GM23338 (cell line): ENCODE results near the gene LRRC27.

Experiments used
- CREB1 ChIP-seq: fragments of 250-450 bp; sonication (Bioruptor Pico); IDR thresholded peaks from 2 replicates; pipeline ENCODE4 v1.5.0; 2020; ENCODE audit warnings: low read depth, mild to moderate bottlenecking, moderate library complexity
- EZH2 ChIP-seq: fragments of 200-600 bp; sonication (generic); IDR thresholded peaks from one replicate; pipeline ENCODE4 v1.8.0; 2017; ENCODE audit warnings: antibody characterized with exemption, mild to moderate bottlenecking, low read depth; ENCODE audit not compliant: unreplicated experiment
- EZH2phosphoT487 ChIP-seq: fragments of 200-600 bp; sonication (generic); IDR thresholded peaks from one replicate; pipeline ENCODE4 v1.8.1; 2018; ENCODE audit warnings: antibody characterized with exemption; ENCODE audit not compliant: unreplicated experiment
- JUNB ChIP-seq: IDR thresholded peaks from one replicate; pipeline ENCODE4 v1.6.1; 2016; ENCODE audit warnings: antibody characterized with exemption; ENCODE audit not compliant: unreplicated experiment
- NANOG ChIP-seq: IDR thresholded peaks from 2 replicates; pipeline ENCODE4 v1.6.1; 2016; ENCODE audit warnings: antibody characterized with exemption, borderline replicate concordance
- POLR2AphosphoS5 ChIP-seq: IDR thresholded peaks from 2 replicates; pipeline ENCODE4 v1.6.1; 2016; ENCODE audit warnings: antibody characterized with exemption, low read depth
- ZNF114 ChIP-seq: fragments of 250-450 bp; sonication (Bioruptor Pico); IDR thresholded peaks from 2 replicates; pipeline ENCODE4 v1.5.0; 2020; ENCODE audit warnings: mild to moderate bottlenecking, moderate library complexity
- ZNF331 ChIP-seq: fragments of 250-450 bp; sonication (Bioruptor Pico); IDR thresholded peaks from 2 replicates; pipeline ENCODE4 v1.5.0; 2020; ENCODE audit warnings: low read depth, mild to moderate bottlenecking, moderate library complexity
- TF ChIP-seq, protein P1 (sequence below), 2 experiments: fragments of 200-600 bp in 1 of 2; sonication (generic) in 1 of 2; conservative IDR thresholded peaks; 2 replicates each; pipeline versions ENCODE4 v1.5.1 to v1.6.1; 2016 to 2017; ENCODE audit warnings: antibody characterized with exemption in 2 of 2, low read depth in 2 of 2, mild to moderate bottlenecking in 2 of 2, moderate library complexity in 1 of 2
- TF ChIP-seq, protein P2 (sequence below): IDR thresholded peaks from one replicate; pipeline ENCODE4 v1.6.1; 2018; ENCODE audit warnings: antibody characterized with exemption; ENCODE audit not compliant: unreplicated experiment
- TF ChIP-seq, protein P3 (sequence below): IDR thresholded peaks from 2 replicates; pipeline ENCODE4 v1.6.1; 2016; ENCODE audit warnings: antibody characterized with exemption
- TF ChIP-seq, protein P4 (sequence below): fragments of 250-450 bp; sonication (Bioruptor Pico); IDR thresholded peaks from 2 replicates; pipeline ENCODE4 v1.5.0; 2020; ENCODE audit warnings: mild to moderate bottlenecking, moderate library complexity

DNA sequence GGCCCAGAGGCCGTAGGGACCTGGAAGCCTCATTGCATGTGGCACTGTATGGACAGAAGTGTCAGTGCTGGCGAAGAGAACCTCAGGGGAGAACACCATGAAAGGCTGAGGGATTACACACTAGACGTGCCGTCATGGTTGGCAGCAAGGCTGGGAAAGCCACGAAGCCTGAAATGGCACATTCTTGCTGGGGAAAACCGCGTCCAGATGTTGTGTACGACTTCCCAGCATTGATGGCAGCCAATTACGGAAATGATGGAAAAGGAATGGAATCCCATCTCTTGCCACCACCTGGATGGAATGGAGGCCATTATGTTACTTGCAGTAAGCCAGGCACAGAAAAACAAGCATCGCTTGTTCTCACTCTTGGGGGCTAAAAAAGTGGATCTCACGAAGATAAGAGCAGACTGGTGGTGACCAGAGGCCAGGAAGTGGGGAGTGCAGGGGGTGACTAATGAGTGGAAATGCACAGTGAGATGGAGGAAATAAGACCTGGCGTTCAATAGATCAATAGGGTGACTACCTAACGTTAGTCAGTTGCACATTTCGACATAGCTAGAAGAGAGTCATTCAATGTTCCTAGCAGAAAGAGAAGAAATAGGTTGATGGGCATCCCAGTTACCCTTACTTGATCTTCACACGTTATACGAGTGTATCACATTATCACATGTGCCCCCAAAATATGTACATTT, 50.4 kb downstream of the LRRC27 start:
- TF ChIP-seq ZNF331 (CRISPR knock-in tag) (no peak), JUNB (no peak), CREB1 (CRISPR knock-in tag) (no peak), ZNF114 (CRISPR knock-in tag) (no peak), NANOG (no peak), EZH2 (no peak), POLR2AphosphoS5 (no peak), EZH2phosphoT487 (no peak)
- TF ChIP-seq, protein P1, sequence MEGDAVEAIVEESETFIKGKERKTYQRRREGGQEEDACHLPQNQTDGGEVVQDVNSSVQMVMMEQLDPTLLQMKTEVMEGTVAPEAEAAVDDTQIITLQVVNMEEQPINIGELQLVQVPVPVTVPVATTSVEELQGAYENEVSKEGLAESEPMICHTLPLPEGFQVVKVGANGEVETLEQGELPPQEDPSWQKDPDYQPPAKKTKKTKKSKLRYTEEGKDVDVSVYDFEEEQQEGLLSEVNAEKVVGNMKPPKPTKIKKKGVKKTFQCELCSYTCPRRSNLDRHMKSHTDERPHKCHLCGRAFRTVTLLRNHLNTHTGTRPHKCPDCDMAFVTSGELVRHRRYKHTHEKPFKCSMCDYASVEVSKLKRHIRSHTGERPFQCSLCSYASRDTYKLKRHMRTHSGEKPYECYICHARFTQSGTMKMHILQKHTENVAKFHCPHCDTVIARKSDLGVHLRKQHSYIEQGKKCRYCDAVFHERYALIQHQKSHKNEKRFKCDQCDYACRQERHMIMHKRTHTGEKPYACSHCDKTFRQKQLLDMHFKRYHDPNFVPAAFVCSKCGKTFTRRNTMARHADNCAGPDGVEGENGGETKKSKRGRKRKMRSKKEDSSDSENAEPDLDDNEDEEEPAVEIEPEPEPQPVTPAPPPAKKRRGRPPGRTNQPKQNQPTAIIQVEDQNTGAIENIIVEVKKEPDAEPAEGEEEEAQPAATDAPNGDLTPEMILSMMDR (conservative IDR thresholded peaks at IDR 0.05; ENCODE audit: low read depth in 2 of 2): no peak
- TF ChIP-seq, protein P2, sequence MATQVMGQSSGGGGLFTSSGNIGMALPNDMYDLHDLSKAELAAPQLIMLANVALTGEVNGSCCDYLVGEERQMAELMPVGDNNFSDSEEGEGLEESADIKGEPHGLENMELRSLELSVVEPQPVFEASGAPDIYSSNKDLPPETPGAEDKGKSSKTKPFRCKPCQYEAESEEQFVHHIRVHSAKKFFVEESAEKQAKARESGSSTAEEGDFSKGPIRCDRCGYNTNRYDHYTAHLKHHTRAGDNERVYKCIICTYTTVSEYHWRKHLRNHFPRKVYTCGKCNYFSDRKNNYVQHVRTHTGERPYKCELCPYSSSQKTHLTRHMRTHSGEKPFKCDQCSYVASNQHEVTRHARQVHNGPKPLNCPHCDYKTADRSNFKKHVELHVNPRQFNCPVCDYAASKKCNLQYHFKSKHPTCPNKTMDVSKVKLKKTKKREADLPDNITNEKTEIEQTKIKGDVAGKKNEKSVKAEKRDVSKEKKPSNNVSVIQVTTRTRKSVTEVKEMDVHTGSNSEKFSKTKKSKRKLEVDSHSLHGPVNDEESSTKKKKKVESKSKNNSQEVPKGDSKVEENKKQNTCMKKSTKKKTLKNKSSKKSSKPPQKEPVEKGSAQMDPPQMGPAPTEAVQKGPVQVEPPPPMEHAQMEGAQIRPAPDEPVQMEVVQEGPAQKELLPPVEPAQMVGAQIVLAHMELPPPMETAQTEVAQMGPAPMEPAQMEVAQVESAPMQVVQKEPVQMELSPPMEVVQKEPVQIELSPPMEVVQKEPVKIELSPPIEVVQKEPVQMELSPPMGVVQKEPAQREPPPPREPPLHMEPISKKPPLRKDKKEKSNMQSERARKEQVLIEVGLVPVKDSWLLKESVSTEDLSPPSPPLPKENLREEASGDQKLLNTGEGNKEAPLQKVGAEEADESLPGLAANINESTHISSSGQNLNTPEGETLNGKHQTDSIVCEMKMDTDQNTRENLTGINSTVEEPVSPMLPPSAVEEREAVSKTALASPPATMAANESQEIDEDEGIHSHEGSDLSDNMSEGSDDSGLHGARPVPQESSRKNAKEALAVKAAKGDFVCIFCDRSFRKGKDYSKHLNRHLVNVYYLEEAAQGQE: no peak
- TF ChIP-seq, protein P3, sequence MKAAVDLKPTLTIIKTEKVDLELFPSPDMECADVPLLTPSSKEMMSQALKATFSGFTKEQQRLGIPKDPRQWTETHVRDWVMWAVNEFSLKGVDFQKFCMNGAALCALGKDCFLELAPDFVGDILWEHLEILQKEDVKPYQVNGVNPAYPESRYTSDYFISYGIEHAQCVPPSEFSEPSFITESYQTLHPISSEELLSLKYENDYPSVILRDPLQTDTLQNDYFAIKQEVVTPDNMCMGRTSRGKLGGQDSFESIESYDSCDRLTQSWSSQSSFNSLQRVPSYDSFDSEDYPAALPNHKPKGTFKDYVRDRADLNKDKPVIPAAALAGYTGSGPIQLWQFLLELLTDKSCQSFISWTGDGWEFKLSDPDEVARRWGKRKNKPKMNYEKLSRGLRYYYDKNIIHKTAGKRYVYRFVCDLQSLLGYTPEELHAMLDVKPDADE: no peak
- TF ChIP-seq, protein P4, sequence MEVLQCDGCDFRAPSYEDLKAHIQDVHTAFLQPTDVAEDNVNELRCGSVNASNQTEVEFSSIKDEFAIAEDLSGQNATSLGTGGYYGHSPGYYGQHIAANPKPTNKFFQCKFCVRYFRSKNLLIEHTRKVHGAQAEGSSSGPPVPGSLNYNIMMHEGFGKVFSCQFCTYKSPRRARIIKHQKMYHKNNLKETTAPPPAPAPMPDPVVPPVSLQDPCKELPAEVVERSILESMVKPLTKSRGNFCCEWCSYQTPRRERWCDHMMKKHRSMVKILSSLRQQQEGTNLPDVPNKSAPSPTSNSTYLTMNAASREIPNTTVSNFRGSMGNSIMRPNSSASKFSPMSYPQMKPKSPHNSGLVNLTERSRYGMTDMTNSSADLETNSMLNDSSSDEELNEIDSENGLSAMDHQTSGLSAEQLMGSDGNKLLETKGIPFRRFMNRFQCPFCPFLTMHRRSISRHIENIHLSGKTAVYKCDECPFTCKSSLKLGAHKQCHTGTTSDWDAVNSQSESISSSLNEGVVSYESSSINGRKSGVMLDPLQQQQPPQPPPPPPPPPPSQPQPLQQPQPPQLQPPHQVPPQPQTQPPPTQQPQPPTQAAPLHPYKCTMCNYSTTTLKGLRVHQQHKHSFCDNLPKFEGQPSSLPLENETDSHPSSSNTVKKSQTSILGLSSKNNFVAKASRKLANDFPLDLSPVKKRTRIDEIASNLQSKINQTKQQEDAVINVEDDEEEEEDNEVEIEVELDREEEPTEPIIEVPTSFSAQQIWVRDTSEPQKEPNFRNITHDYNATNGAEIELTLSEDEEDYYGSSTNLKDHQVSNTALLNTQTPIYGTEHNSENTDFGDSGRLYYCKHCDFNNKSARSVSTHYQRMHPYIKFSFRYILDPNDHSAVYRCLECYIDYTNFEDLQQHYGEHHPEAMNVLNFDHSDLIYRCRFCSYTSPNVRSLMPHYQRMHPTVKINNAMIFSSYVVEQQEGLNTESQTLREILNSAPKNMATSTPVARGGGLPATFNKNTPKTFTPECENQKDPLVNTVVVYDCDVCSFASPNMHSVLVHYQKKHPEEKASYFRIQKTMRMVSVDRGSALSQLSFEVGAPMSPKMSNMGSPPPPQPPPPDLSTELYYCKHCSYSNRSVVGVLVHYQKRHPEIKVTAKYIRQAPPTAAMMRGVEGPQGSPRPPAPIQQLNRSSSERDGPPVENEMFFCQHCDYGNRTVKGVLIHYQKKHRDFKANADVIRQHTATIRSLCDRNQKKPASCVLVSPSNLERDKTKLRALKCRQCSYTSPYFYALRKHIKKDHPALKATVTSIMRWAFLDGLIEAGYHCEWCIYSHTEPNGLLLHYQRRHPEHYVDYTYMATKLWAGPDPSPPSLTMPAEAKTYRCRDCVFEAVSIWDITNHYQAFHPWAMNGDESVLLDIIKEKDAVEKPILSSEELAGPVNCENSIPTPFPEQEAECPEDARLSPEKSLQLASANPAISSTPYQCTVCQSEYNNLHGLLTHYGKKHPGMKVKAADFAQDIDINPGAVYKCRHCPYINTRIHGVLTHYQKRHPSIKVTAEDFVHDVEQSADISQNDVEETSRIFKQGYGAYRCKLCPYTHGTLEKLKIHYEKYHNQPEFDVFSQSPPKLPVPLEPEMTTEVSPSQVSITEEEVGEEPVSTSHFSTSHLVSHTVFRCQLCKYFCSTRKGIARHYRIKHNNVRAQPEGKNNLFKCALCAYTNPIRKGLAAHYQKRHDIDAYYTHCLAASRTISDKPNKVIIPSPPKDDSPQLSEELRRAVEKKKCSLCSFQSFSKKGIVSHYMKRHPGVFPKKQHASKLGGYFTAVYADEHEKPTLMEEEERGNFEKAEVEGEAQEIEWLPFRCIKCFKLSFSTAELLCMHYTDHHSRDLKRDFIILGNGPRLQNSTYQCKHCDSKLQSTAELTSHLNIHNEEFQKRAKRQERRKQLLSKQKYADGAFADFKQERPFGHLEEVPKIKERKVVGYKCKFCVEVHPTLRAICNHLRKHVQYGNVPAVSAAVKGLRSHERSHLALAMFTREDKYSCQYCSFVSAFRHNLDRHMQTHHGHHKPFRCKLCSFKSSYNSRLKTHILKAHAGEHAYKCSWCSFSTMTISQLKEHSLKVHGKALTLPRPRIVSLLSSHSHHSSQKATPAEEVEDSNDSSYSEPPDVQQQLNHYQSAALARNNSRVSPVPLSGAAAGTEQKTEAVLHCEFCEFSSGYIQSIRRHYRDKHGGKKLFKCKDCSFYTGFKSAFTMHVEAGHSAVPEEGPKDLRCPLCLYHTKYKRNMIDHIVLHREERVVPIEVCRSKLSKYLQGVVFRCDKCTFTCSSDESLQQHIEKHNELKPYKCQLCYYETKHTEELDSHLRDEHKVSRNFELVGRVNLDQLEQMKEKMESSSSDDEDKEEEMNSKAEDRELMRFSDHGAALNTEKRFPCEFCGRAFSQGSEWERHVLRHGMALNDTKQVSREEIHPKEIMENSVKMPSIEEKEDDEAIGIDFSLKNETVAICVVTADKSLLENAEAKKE (CRISPR knock-in tag): no peak
